ENCODE measurements around the gene PKMYT1.
"Not testable (repeated sequence)": the region's sequence is repeated elsewhere in the genome, so short reads cannot be mapped to it uniquely, and the experiment has no call there.

The PKMYT1 gene

DNA sequence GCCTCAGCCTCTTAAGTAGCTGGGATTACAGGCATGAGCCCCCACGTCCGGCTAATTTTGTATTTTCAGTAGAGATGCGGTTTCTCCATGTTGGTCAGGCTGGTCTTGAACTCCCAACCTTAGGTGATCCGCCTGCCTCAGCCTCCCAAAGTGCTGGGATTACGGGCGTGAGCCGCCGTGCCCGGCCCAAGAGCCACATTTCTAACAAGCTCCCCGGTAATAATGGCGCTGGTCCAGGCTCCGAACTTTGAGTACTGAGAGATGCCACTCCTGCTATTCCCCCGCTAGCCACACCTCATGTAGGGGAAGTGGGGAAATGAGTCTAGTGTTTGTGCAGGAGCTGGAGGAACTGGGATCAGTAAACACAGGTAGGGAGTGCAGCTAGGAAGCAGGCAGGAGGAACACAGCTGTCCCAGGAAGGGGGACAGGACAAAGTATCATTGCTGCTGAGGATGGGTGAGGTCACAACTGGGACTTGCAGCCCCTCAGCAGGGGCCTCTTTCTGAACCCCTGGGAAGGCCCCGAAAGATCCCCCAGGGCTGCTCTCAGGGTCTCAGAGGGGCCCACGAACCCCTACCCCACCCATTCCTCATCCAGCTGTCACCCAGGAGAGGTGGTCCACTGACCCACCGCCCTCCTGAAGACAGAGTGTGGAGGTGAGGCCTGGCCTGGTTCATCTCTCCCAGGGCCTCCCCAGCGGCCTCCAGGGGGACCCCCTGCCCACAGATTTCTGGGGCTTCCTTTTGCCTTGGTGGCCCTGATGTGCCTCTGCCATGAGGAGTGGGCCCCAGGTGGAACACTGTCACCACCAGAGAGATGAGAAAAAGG is 19.8 kb downstream of the PKMYT1 start:
- no peak for DNase-seq (ENCODE audit: low spot score)

DNA sequence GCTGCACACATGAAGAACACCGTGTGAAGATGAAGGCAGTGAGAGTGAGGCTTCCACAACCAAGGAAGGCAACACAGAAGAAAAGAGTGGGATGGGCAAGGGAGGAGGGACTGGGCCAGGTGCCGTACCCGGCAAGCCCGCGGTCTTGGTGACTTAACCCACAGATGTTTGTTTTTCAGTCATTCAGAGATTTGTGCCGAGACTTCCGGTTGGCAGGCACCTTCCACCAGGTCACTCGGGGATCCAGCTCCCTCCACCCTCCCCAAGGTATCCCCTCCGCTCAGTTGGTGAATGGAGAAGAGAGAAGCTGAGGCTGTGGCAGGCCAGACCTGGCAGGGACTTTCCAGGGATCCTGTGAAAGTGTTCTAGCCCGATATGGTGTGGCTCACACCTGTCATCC is 21.0 kb downstream of the PKMYT1 start:
- DNase-seq (ENCODE audit: low spot score), result no peak

GRCh38 chr16:2956579-2956956 is 23.7 kb downstream of the PKMYT1 start:
- no peak for DNase-seq (ENCODE audit: low spot score)

- peak; percentile 58 for DNase-seq (ENCODE audit: low spot score)
Measured at GRCh38 chr16:2955779-2956578, 24.3 kb downstream of the PKMYT1 start.

GRCh38 chr16:2955438-2955778 is 24.8 kb downstream of the PKMYT1 start:
- no peak for DNase-seq (ENCODE audit: low spot score)

DNA sequence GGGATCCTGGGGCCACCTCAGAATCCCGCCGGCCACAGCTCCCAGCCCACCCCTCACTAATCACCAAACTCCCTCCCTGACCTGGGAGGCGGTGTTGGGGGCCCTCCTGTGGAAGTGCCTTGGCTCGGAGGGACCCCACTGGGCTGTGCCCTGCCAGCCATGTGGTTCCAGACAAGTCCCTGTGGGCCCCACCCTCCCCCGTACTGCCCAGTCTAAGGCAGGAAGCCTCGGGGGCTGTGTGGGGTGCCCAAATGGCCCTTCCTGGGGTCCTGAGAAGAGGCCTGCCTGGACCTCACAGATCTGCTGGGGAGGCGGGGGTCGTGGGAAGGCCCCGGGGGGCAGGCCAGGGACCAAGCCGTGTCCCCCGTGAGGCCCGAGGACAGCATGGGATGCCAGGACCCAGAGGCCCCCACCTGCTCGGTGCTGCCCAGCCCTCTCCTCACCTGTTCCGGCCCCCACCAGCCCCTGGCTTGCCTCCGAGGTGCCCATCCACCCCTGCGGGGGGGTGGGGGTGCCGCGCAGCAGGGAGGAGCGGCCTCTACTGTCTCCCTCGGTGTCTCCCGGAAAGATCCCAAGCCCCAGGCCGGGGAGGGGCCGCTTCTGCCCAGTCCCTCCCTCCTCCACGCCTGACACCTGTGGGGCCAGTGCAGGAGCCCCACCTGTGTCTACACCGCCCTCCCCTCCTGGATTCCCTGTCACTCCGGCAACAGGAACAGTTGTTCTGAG is 25.4 kb downstream of the PKMYT1 start:
- DNase-seq (ENCODE audit: low spot score), result no peak

DNA sequence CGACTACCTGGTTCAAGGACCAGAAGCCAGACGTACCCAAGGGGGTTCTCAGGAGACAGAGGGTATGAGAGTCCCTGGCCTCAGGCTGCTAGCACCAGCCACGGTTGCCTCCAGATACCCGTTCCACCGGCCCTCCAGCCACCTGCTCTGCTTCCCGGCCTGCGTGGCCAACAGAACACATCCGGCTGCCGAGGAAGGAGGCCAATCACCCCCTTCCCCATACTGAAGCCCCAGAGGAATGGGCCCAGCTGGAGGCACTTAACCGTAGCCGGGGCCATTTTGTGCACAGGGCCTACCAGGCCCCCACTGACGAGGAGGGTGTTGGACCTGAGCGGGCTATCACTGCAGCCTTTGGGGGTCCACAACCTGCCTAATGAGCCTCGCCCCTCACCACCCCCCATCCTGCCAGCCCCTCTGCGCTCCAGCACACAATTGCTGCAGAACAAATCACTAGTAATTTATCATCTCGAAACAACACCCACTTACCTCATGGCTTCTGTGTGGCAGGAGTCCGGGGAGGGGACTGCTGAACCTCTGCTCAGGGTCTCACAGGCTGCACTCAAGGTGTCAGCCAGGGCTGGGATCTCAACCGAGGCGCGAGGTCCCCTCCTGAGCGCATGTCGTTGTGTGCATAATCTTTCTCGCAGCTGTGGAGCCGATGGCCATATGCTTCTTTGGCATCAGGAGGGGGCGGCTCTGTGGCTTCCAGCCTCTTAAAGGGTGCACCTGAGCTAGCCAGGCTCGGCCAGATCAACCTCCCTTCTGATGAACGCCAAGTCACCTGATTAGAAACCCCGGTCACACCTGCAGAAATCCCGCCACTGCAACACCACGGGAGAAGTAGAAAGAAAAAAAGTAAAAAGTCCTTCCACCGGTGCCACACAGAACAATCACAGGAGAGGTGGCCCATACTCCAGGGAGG is 26.3 kb downstream of the PKMYT1 start:
- no peak for DNase-seq (ENCODE audit: low spot score)

DNA sequence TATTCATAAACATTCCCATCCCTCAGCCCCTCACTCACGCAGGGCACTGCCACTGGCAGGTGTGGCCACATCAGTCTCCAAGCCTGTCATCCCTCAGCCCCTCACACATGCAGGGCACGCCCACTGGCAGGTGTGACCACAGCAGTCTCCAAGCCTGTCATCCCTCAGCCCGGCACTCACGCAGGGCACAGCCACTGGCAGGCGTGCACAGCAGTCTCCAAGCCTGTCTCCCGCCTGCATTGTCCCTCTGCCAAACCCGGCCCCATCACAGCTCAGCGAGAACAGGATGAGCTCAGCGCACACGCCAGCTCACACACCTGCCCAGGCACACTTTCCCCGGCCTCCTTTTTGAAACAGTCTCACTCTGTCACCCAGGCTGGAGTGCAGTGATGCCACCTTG is 27.6 kb downstream of the PKMYT1 start:
- DNase-seq (ENCODE audit: low spot score), result no peak

DNA sequence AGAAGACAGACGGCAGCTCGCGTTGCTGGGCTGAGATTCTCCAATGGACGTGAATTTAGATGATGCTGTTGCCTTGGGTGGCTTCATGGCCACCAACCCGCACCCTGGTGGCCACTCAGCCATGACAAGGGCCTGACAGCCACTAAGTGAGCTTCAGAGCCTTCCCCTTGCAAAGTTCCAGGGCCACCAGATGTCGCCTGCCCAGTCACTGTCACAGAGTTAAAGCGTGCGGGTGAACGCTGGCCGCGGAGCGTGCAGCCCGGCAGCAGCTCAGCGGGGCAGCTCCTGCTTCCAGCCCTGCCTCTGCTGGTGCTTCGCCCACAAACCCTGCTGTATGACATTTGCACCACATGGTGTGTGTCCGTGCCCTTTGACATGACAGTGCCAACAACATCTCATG is 29.5 kb downstream of the PKMYT1 start:
- no peak for DNase-seq (ENCODE audit: low spot score)

GRCh38 chr16:2950353-2950724 is 29.9 kb downstream of the PKMYT1 start:
- DNase-seq (ENCODE audit: low spot score), result no peak

DNA sequence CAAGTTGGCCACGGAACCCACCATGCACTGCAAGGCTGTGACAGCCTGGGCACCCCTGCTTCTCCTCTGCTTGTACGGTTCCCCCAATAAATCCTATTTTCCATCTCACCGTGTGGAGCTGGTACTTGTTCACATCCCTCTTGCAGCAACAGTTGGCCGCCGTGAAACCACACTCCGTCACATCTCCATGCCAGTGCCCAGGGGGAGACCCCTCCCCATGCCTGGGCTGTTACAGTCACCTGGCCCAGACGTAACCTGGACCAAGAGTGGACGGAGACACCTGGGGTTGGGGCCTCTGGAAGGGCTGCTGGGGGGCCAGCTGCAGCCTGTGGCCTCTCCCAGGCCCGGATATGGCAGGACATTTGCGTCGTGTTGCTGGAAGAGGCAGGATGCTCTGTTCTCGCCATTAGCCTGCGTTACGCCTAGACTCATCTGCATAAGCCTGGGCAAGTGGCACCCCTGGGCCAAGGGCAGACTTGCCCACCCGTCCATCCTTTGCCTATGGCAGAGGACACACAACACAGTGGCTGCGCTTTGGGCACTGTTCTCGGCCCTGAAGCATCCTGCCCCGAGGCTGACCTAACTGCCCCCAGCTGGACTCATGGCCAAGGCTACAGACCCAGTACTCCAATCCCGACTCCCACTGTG is 30.4 kb downstream of the PKMYT1 start:
- no peak for DNase-seq (ENCODE audit: low spot score)

DNA sequence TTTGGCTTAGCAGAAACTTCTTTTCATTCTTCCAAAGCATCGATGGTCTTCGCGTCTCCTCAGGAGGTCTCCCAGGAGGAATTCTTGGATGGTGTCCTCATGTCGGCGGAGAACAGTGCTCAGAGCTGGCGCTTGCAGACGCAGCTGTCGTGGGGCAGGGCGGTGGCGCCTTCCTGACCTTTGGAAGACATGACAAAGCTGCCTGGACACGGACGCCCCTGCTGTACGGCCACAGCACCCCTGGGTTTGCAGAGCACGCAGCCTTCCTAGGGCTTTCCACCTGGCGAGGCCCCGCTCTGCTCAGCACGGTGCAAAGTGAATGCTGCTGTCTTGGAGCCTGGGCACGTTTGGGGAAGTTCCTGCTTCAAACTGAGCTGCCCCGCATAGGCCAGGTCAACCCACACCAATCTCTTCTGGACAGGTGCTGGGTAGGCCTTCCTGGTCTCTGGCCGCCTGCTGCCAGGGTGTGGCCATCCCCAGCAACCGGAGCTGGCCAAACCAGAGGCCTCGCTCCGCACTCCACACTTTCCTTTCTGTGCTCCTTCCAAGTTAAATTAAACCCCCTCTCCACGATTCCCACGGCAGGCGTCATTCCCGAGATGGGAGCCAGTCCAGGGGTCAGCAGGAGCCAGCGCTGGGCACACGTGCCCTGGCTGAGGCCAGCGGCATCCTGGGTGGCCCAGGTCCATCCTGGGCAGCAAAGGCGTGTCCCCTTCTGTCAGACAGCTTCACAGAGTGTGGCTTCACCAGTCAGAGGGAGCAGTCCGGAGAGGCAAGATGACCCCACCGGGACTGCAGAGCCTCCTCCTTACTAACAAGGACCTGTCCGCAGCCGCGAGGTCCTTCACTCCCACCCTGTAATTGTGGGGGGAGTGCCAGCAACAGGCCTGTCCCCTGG is 31.2 kb downstream of the PKMYT1 start:
- DNase-seq (ENCODE audit: low spot score), result no peak

GRCh38 chr16:2946649-2947048 is 33.6 kb downstream of the PKMYT1 start:
- no peak for DNase-seq (ENCODE audit: low spot score)

DNA sequence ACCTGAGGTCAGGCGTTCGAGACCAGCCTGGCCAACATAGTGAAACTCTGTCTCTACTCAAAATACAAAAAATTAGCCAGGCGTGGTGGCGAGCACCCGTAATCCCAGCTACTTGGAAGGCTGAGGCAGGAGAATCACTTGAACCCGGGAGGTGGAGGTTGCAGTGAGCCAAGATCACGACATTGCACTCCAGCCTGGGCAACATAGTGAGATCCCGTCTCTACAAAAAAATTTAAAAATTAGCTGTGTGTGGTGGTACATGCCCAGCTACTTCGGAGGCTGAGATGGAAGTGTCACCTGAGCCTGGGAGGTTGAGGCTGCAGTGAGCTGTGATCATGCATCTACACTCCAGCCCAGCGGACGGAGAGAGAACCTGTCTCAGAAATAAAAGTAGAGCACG is 36.5 kb downstream of the PKMYT1 start:
- DNase-seq (ENCODE audit: low spot score), result not testable (repeated sequence)

GRCh38 chr16:2942045-2942444 is 38.2 kb downstream of the PKMYT1 start:
- no peak for DNase-seq (ENCODE audit: low spot score)

GRCh38 chr16:2939968-2940367 is 40.3 kb downstream of the PKMYT1 start:
- no peak for DNase-seq (ENCODE audit: low spot score)

- no peak for DNase-seq (ENCODE audit: low spot score)
Measured at GRCh38 chr16:2938206-2938605, 42.0 kb downstream of the PKMYT1 start.

GRCh38 chr16:2937170-2937569 is 43.1 kb downstream of the PKMYT1 start:
- no peak for DNase-seq (ENCODE audit: low spot score)

DNA sequence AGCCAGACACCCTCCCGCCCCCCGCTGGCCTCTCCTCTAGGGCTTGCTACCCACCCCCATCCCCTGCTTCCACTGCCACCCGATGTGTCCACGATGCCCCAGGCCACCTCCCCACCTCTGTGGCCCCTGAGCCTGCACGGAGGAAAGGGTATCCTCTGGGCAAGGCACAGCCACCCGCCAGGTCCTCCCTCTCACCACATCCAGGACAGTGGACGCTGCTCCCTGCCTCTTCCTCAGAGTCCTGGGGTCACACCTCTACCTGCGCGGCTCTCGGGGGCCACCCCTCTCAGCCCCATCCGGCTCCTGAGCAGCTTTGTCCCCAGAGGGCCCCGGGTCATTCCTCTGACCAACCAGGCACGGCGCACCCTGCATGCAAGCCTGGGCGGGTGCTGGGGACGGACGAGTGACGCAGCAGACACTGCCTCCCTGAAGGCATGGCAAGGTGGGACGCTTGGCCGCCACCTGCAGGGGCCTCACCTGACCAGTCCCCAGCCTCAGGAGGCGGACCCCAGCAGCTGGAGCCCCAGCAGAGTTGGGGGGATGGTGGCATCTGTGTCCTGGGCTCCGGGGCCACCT is 43.7 kb downstream of the PKMYT1 start:
- DNase-seq (ENCODE audit: low spot score), result no peak

DNA sequence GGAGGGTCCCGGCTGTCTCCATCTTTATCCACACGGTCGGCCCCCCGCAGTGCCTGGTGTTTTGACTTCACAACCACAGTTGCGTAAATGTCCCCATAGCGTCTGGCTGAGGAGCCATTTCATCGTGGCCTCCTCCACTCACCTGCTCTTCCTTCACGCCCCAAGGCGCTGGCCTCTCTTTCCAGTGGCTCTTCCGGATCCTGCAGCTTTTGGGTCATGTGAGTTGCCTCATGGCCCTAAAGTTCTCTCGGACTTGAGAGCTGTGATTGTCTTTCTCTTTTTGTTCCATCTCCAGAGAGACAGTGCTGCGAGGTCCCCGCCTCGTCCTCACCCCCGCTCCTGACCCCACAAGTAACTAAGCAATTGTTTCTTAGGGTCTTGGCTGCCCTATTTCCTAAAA is 45.8 kb downstream of the PKMYT1 start:
- DNase-seq (ENCODE audit: low spot score), result no peak
